Measurements from ENCODE around the gene GNPTG. TPM values are rescaled to one million over a fixed set of nuclear protein-coding genes. Genes with fewer than 3 reads are reported as not detected.

GNPTG gene
- total RNA-seq, 1 experiment from 2014 or later, result 37.3 TPM

- DNase-seq, result no peak
- TF ChIP-seq CTCF (IDR thresholded peaks at IDR 0.05; ENCODE audit: insufficient read depth in 1 of 2, low read depth in 1 of 2, low read length in 1 of 2, severe bottlenecking in 1 of 2, unreplicated experiment in 1 of 2), result no peak
- Mint-ChIP-seq H3K27ac (ENCODE audit: unreplicated experiment) (no peak overlapping the region), H3K27me3 (ENCODE audit: insufficient read depth, unreplicated experiment) (no peaks in the 10 kb centered on the region), H3K4me3 (ENCODE audit: unreplicated experiment) (no peak overlapping the region), H3K36me3 (ENCODE audit: insufficient read depth, unreplicated experiment) (no peaks in the 10 kb centered on the region), H3K9me3 (ENCODE audit: unreplicated experiment) (no peaks in the 10 kb centered on the region), H3K4me1 (ENCODE audit: low read depth, unreplicated experiment) (no peaks in the 10 kb centered on the region)
- intact Hi-C loops (cut with micrococcal nuclease; ENCODE audit: unreplicated experiment), result no loop called here
- Histone ChIP-seq H3K27me3 (replicated peaks; ENCODE audit: control insufficient read depth, insufficient read depth, low read length) (peaks cover 1% of the 10 kb centered on the region; the same call in 1 of the 2 replicates), H3K4me1 (peaks cover 4% of the 10 kb centered on the region; the same call in 1 of the 2 replicates), H3K36me3 (ENCODE audit: control insufficient read depth, insufficient read depth, low read length) (no peaks in the 10 kb centered on the region), H3K9me3 (no peaks in the 10 kb centered on the region), H3K4me3 (ENCODE audit: low read depth, low read length) (no peak overlapping the region)
- ChIA-PET POLR2A (no interaction called here), CTCF (no interaction called here)
- BruUV-seq (replicated peaks), result no TSS peak
These were observed 17.0 kb upstream of the GNPTG start for GRCh38 chr16:1334739-1335138.

- H3K4me1 Mint-ChIP-seq (ENCODE audit: low read depth, unreplicated experiment), result no peaks in the 10 kb centered on the region
- ChIA-PET POLR2A (no interaction called here), CTCF (interaction anchor here (0.6 kb wide), 1 partner anchor 22 kb away, joined by 11 read pairs; no protein-coding TSS in a partner anchor)
- Histone ChIP-seq H3K9me3 (no peaks in the 10 kb centered on the region), H3K4me3 (ENCODE audit: low read depth, low read length) (no peak overlapping the region), H3K36me3 (ENCODE audit: control insufficient read depth, insufficient read depth, low read length) (no peaks in the 10 kb centered on the region), H3K4me1 (peaks cover 4% of the 10 kb centered on the region; the same call in 1 of the 2 replicates), H3K27me3 (replicated peaks; ENCODE audit: control insufficient read depth, insufficient read depth, low read length) (peaks cover 1% of the 10 kb centered on the region; the same call in 1 of the 2 replicates)
- no peak for TF ChIP-seq CTCF (IDR thresholded peaks at IDR 0.05; ENCODE audit: insufficient read depth in 1 of 2, low read depth in 1 of 2, low read length in 1 of 2, severe bottlenecking in 1 of 2, unreplicated experiment in 1 of 2)
- no TSS peak for BruUV-seq (replicated peaks)
- no peak overlapping the region for H3K4me3 Mint-ChIP-seq (ENCODE audit: unreplicated experiment)
- H3K36me3 Mint-ChIP-seq (ENCODE audit: insufficient read depth, unreplicated experiment), result no peaks in the 10 kb centered on the region
- H3K27ac Mint-ChIP-seq (ENCODE audit: unreplicated experiment), result no peak overlapping the region
- intact Hi-C loops (cut with micrococcal nuclease; ENCODE audit: unreplicated experiment), result no loop called here
- no peaks in the 10 kb centered on the region for H3K9me3 Mint-ChIP-seq (ENCODE audit: unreplicated experiment)
- no peak for DNase-seq
- no peaks in the 10 kb centered on the region for H3K27me3 Mint-ChIP-seq (ENCODE audit: insufficient read depth, unreplicated experiment)
These were observed 16.3 kb upstream of the GNPTG start for GRCh38 chr16:1335211-1335971.

- peaks cover 1% of the 10 kb centered on the region; the same call in 1 of the 2 replicates for H3K27me3 ChIP-seq (replicated peaks; ENCODE audit: control insufficient read depth, insufficient read depth, low read length)
- Mint-ChIP-seq H3K36me3 (ENCODE audit: insufficient read depth, unreplicated experiment) (no peaks in the 10 kb centered on the region), H3K9me3 (ENCODE audit: unreplicated experiment) (no peaks in the 10 kb centered on the region), H3K27ac (ENCODE audit: unreplicated experiment) (no peak overlapping the region), H3K4me3 (ENCODE audit: unreplicated experiment) (no peak overlapping the region), H3K27me3 (ENCODE audit: insufficient read depth, unreplicated experiment) (peaks cover 3% of the 10 kb centered on the region), H3K4me1 (ENCODE audit: low read depth, unreplicated experiment) (no peaks in the 10 kb centered on the region)
- intact Hi-C loops (cut with micrococcal nuclease; ENCODE audit: unreplicated experiment), result no loop called here
- no peak for DNase-seq
- CTCF ChIA-PET, result interaction anchor here (0.6 kb wide), 1 partner anchor 23 kb away, joined by 11 read pairs; no protein-coding TSS in a partner anchor
- H3K4me3 ChIP-seq (ENCODE audit: low read depth, low read length), result no peak overlapping the region
- no peak for TF ChIP-seq CTCF (IDR thresholded peaks at IDR 0.05; ENCODE audit: insufficient read depth in 1 of 2, low read depth in 1 of 2, low read length in 1 of 2, severe bottlenecking in 1 of 2, unreplicated experiment in 1 of 2)
- H3K9me3 ChIP-seq, result no peaks in the 10 kb centered on the region
- H3K4me1 ChIP-seq, result peaks cover 4% of the 10 kb centered on the region; the same call in 1 of the 2 replicates
- BruUV-seq (replicated peaks), result no TSS peak
- no peaks in the 10 kb centered on the region for H3K36me3 ChIP-seq (ENCODE audit: control insufficient read depth, insufficient read depth, low read length)
- POLR2A ChIA-PET, result no interaction called here
These were observed 15.7 kb upstream of the GNPTG start for GRCh38 chr16:1335996-1336395.
